Mucosa of stomach (tissue), 1 donor: ENCODE measurements around the gene RBFOX2.
"Not testable (repeated sequence)": the region's sequence is repeated elsewhere in the genome, so short reads cannot be mapped to it uniquely, and the experiment has no call there.

ENCODE experiments used
- H3K27me3 ChIP-seq: one replicate; pipeline ENCODE4 v1.7.0; 2013; ENCODE audit warnings: mild to moderate bottlenecking, low read length; ENCODE audit not compliant: control insufficient read depth, insufficient read depth
- H3K36me3 ChIP-seq: one replicate; pipeline ENCODE4 v1.7.0; 2013; ENCODE audit warnings: low read length; ENCODE audit not compliant: control insufficient read depth, insufficient read depth
- H3K4me1 ChIP-seq: one replicate; pipeline ENCODE4 v1.7.0; 2013; ENCODE audit warnings: mild to moderate bottlenecking, low read length; ENCODE audit not compliant: control insufficient read depth, insufficient read depth
- H3K4me3 ChIP-seq: one replicate; pipeline ENCODE4 v1.7.0; 2013; ENCODE audit warnings: low read length
- H3K9ac ChIP-seq: one replicate; pipeline ENCODE4 v1.7.0; 2013; ENCODE audit warnings: mild to moderate bottlenecking, low read length, moderate library complexity
- H3K9me3 ChIP-seq: one replicate; pipeline ENCODE4 v1.7.0; 2013; ENCODE audit warnings: mild to moderate bottlenecking, low read length, moderate library complexity; ENCODE audit not compliant: control insufficient read depth
- donor health status: Pancreatic carcinoma.

The RBFOX2 gene

GRCh38 chr22:35792506-35792905 lies 236.1 kb downstream of the RBFOX2 start:
- no peak overlapping the region for H3K9ac ChIP-seq
- no peaks in the 10 kb centered on the region for H3K36me3 ChIP-seq
- H3K27me3 ChIP-seq: no peaks in the 10 kb centered on the region
- H3K9me3 ChIP-seq: no peaks in the 10 kb centered on the region
- peaks cover 11% of the 10 kb centered on the region for H3K4me1 ChIP-seq
- no peak overlapping the region for H3K4me3 ChIP-seq

DNA sequence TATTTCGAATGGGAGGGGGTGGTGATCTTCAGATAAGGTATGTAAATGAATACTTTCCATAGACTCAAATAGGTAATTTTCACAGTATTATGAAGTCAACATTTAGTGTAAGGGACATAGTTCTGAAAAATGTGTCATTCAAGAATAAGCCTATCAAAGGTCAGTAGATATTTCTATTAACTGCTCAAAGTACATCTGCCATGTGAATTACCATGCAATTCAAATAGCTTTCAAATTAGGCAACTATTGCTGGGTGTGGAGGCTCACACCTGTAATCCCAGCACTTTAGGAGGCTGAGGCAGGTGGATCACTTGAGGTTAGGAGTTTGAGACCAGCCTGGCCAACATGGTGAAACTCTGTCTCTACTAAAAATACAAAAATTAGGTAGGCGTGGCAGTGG lies 236.8 kb downstream of the RBFOX2 start:
- not testable (repeated sequence) for H3K36me3 ChIP-seq, H3K9me3 ChIP-seq, H3K4me3 ChIP-seq, H3K9ac ChIP-seq, H3K27me3 ChIP-seq
- H3K4me1 ChIP-seq: peaks cover 11% of the 10 kb centered on the region

- no peak overlapping the region for H3K9ac ChIP-seq
- no peak overlapping the region for H3K4me3 ChIP-seq
- no peaks in the 10 kb centered on the region for H3K27me3 ChIP-seq
- no peaks in the 10 kb centered on the region for H3K4me1 ChIP-seq
- no peaks in the 10 kb centered on the region for H3K9me3 ChIP-seq
- no peaks in the 10 kb centered on the region for H3K36me3 ChIP-seq
These were observed 243.3 kb downstream of the RBFOX2 start for GRCh38 chr22:35785181-35785923.

GRCh38 chr22:35784633-35785032 lies 244.0 kb downstream of the RBFOX2 start:
- no peak overlapping the region for H3K4me3 ChIP-seq
- no peaks in the 10 kb centered on the region for H3K9me3 ChIP-seq
- H3K27me3 ChIP-seq: no peaks in the 10 kb centered on the region
- no peaks in the 10 kb centered on the region for H3K36me3 ChIP-seq
- no peaks in the 10 kb centered on the region for H3K4me1 ChIP-seq
- H3K9ac ChIP-seq: no peak overlapping the region

- H3K4me3 ChIP-seq: no peak overlapping the region
- H3K9ac ChIP-seq: no peak overlapping the region
- H3K9me3 ChIP-seq: no peaks in the 10 kb centered on the region
- no peaks in the 10 kb centered on the region for H3K36me3 ChIP-seq
- no peaks in the 10 kb centered on the region for H3K27me3 ChIP-seq
- H3K4me1 ChIP-seq: no peaks in the 10 kb centered on the region
These were observed 244.5 kb downstream of the RBFOX2 start for GRCh38 chr22:35783943-35784614.

DNA sequence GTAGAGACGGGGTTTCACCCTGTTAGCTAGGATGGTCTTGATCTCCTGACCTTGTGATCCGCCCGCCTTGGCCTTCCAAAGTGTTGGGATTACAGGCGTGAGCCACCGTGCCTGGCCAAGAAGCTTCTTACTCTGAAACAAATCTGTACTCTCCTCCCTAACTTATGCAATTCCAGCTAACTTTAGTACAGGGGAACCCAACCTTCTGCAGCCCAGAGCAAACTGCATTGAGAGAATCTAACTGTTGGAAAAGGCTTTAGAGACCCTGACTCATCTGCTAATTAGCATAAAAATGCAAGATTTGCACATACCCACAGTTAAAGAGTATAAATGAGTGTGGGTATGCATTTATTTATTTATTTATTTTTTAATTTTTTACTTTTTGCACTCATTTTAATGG lies 246.1 kb downstream of the RBFOX2 start:
- Histone ChIP-seq H3K4me1 (no peaks in the 10 kb centered on the region), H3K36me3 (no peaks in the 10 kb centered on the region), H3K27me3 (no peaks in the 10 kb centered on the region), H3K9ac (no peak overlapping the region), H3K9me3 (no peaks in the 10 kb centered on the region), H3K4me3 (no peak overlapping the region)

- no peak overlapping the region for H3K4me3 ChIP-seq
- no peak overlapping the region for H3K9ac ChIP-seq
- no peaks in the 10 kb centered on the region for H3K27me3 ChIP-seq
- H3K36me3 ChIP-seq: no peaks in the 10 kb centered on the region
- H3K9me3 ChIP-seq: no peaks in the 10 kb centered on the region
- no peaks in the 10 kb centered on the region for H3K4me1 ChIP-seq
These were observed 246.7 kb downstream of the RBFOX2 start for GRCh38 chr22:35781898-35782297.

DNA sequence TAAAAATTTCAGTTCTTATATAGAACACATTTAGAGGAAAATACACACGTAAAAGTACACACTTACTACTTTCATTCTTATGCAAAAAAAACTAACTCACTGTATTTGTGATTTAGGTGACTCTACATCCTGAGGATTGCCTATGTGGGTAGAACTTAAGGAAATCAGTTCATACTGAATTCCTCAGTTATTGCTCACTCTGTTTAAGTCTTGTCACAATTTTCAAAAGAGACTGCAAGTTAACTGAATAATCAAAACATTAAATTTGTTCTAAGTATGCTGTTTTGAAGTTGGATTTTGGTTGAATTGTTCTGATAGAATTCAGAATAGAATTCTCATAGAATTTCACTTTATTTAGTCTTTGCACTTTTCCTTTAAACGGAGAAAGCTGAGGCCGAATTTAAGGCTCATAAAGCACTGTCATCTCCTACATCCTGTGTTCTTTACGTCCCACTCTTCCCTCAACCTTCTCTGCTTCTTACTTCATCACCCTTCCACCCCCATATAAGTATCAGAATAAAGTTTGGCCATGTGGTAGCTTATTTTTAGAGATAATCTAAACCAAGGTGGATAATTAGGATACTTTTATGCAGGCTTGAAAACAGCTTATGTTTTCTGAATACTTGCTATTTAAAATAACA lies 251.2 kb downstream of the RBFOX2 start:
- H3K36me3 ChIP-seq: no peaks in the 10 kb centered on the region
- H3K9me3 ChIP-seq: no peaks in the 10 kb centered on the region
- H3K4me3 ChIP-seq: no peak overlapping the region
- H3K4me1 ChIP-seq: no peaks in the 10 kb centered on the region
- H3K9ac ChIP-seq: no peak overlapping the region
- no peaks in the 10 kb centered on the region for H3K27me3 ChIP-seq

- no peaks in the 10 kb centered on the region for H3K9me3 ChIP-seq
- no peaks in the 10 kb centered on the region for H3K4me1 ChIP-seq
- no peaks in the 10 kb centered on the region for H3K36me3 ChIP-seq
- no peak overlapping the region for H3K9ac ChIP-seq
- no peaks in the 10 kb centered on the region for H3K27me3 ChIP-seq
- no peak overlapping the region for H3K4me3 ChIP-seq
These were observed 253.3 kb downstream of the RBFOX2 start for GRCh38 chr22:35775339-35775738.

DNA sequence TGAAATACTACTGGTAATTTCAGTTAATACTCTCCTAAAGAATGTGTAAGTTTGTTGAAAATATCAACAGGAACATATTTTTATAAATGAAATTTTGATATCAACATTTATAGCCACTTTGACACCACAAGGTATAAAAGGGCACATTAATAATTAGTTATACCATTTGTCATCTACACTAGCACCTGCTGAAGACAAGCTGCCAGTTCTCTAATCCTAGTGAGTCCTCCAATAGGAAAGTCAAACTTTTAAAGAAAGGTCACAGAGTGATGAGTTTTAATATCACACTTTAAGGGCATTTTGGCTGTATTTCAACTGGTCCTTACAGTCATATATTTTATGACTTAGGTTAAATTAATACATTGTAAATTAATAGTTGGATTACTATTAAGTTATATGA lies 258.6 kb downstream of the RBFOX2 start:
- Histone ChIP-seq H3K4me3 (no peak overlapping the region), H3K36me3 (no peaks in the 10 kb centered on the region)

DNA sequence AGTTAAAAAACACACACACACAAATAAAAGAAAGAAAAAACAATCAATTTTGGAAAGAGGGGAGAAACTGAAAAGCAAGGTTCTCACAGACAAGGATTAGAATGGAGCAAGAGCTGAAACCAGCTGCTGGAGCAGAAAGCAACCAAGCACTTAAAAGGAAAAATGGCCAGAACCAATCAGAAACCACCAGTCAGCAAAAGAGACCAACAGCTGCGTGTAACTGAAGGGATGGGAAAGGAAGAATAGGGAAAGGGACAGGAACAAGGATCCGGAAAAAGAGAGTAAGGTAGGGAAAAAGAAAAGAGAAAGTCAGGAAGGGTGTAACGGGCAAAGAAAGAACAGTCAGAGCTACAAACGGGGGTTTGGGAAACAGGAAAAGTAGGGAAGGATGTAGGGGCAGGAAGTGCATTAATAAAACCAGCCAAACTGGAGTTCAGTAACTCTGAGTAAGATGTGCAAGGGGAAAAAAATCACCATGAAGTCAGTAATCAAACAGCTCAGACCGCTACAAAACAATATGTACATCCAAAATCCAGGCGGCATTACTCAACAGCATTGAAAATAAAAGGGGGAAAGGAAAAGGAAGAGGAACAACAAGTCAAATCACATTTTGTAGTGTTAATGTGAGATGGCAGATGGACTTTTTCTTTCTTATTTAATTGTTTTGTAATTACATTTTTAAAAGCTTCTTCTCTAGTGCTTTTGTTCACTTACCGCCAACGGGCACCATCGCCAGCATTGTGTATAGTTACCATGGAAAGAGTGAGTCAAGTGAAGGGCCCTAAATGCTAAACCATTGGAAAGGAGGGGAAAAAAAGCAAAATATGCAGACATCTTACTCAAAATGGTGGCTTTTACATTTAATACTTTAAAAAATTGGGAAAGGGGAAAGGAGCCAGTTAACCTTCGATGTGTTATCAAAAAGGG lies 261.7 kb downstream of the RBFOX2 start:
- no peaks in the 10 kb centered on the region for H3K9me3 ChIP-seq
- H3K36me3 ChIP-seq: no peaks in the 10 kb centered on the region
- no peaks in the 10 kb centered on the region for H3K27me3 ChIP-seq
- no peaks in the 10 kb centered on the region for H3K4me1 ChIP-seq
- no peak overlapping the region for H3K4me3 ChIP-seq
- no peak overlapping the region for H3K9ac ChIP-seq

More for the DNA sequence above, 258.6 kb downstream of the RBFOX2 start:
- Histone ChIP-seq H3K9me3 (no peaks in the 10 kb centered on the region), H3K4me1 (no peaks in the 10 kb centered on the region), H3K27me3 (no peaks in the 10 kb centered on the region), H3K9ac (no peak overlapping the region)
